Liver (tissue), 9 donors: Measurements from ENCODE around the gene PPP2CA. TPM values are rescaled to one million over a fixed set of nuclear protein-coding genes. Genes with fewer than 3 reads are reported as not detected.

Experiments
- DNase-seq: peaks from one replicate; pipeline ENCODE4 v3.0.0-alpha.2; 2017; ENCODE audit warnings: low spot score
- H3K27ac ChIP-seq, 2 donors: one replicate each; pipeline ENCODE4 v1.7.0; 2013; ENCODE audit warnings: inconsistent platforms in 2 of 2, low read length in 2 of 2, control low read depth in 1 of 2, low read depth in 1 of 2, mild to moderate bottlenecking in 1 of 2
- H3K27me3 ChIP-seq, 4 donors: one replicate each; pipeline versions ENCODE4 v1.6.1 to v1.7.0; 2013; ENCODE audit warnings: low read length in 3 of 4, inconsistent platforms in 1 of 4, mild to moderate bottlenecking in 1 of 4, moderate library complexity in 1 of 4; ENCODE audit not compliant: control insufficient read depth in 4 of 4, insufficient read depth in 4 of 4
- H3K36me3 ChIP-seq, 4 donors: one replicate each; pipeline versions ENCODE4 v1.6.1 to v1.7.0; 2013; ENCODE audit warnings: low read length in 3 of 4, mild to moderate bottlenecking in 3 of 4, low read depth in 1 of 4, moderate library complexity in 1 of 4; ENCODE audit not compliant: control insufficient read depth in 4 of 4, insufficient read depth in 3 of 4
- H3K4me1 ChIP-seq, 4 donors: one replicate each; pipeline versions ENCODE4 v1.6.1 to v1.7.0; 2013; ENCODE audit warnings: low read length in 3 of 4, mild to moderate bottlenecking in 3 of 4, moderate library complexity in 1 of 4; ENCODE audit not compliant: control insufficient read depth in 4 of 4, insufficient read depth in 4 of 4
- H3K4me3 ChIP-seq, 3 donors: one replicate each; pipeline versions ENCODE4 v1.6.1 to v1.7.0; 2013; ENCODE audit warnings: low read length in 3 of 3, control low read depth in 1 of 3, low read depth in 1 of 3, mild to moderate bottlenecking in 1 of 3
- H3K9ac ChIP-seq, 2 donors: one replicate each; pipeline ENCODE4 v1.7.0; 2013; ENCODE audit warnings: low read length in 2 of 2, mild to moderate bottlenecking in 2 of 2, moderate library complexity in 2 of 2, control low read depth in 1 of 2, low read depth in 1 of 2
- H3K9me3 ChIP-seq, 4 donors: one replicate each; pipeline versions ENCODE4 v1.6.1 to v1.7.0; 2013; ENCODE audit warnings: low read length in 3 of 4; ENCODE audit not compliant: control insufficient read depth in 4 of 4
- ATF3 ChIP-seq: IDR thresholded peaks from 2 replicates; pipeline ENCODE4 v1.6.1; 2016; ENCODE audit warnings: antibody characterized with exemption
- CTCF ChIP-seq: fragments of 150-350 bp; IDR thresholded peaks from 2 replicates; pipeline ENCODE4 v1.5.1; 2017; ENCODE audit warnings: improper control_type of control experiment, low read depth, low read length; ENCODE audit not compliant: missing input control
- EGR1 ChIP-seq, 2 donors: IDR thresholded peaks; 2 replicates each; pipeline ENCODE4 v1.6.1; 2016 to 2018; ENCODE audit warnings: antibody characterized with exemption in 2 of 2, low read depth in 2 of 2
- FOXA1 ChIP-seq: IDR thresholded peaks from 2 replicates; pipeline ENCODE4 v1.6.1; 2016; ENCODE audit warnings: antibody characterized with exemption
- GABPA ChIP-seq, 2 donors: IDR thresholded peaks in 1 of 2; conservative IDR thresholded peaks in 1 of 2; 2 replicates each; pipeline ENCODE4 v1.6.1; 2016; ENCODE audit warnings: antibody characterized with exemption in 2 of 2, mild to moderate bottlenecking in 1 of 2, moderate library complexity in 1 of 2
- HNF4A ChIP-seq, 2 donors: conservative IDR thresholded peaks; 2 replicates each; pipeline ENCODE4 v1.6.1; 2016; ENCODE audit warnings: antibody characterized with exemption in 2 of 2, mild to moderate bottlenecking in 2 of 2
- HNF4G ChIP-seq: IDR thresholded peaks from 2 replicates; pipeline ENCODE4 v1.6.1; 2016; ENCODE audit warnings: antibody characterized with exemption
- JUND ChIP-seq, 2 donors: IDR thresholded peaks; 2 replicates each; pipeline ENCODE4 v1.6.1; 2016; ENCODE audit warnings: antibody characterized with exemption in 2 of 2
- MAX ChIP-seq: IDR thresholded peaks from 2 replicates; pipeline ENCODE4 v1.6.1; 2016; ENCODE audit warnings: antibody characterized with exemption
- NR2F2 ChIP-seq: IDR thresholded peaks from 2 replicates; pipeline ENCODE4 v1.6.1; 2016; ENCODE audit warnings: antibody characterized with exemption
- RAD21 ChIP-seq, 2 donors: IDR thresholded peaks; 2 replicates each; pipeline ENCODE4 v1.6.1; 2016; ENCODE audit warnings: antibody characterized with exemption in 2 of 2, mild to moderate bottlenecking in 2 of 2
- REST ChIP-seq: IDR thresholded peaks from 2 replicates; pipeline ENCODE4 v1.6.1; 2016; ENCODE audit warnings: antibody characterized with exemption, mild to moderate bottlenecking
- RXRA ChIP-seq, 2 donors: IDR thresholded peaks; 2 replicates each; pipeline ENCODE4 v1.6.1; 2017 to 2018; ENCODE audit warnings: antibody characterized with exemption in 2 of 2, mild to moderate bottlenecking in 1 of 2
- SP1 ChIP-seq: IDR thresholded peaks from 2 replicates; pipeline ENCODE4 v1.6.1; 2018; ENCODE audit warnings: antibody characterized with exemption, mild to moderate bottlenecking
- TAF1 ChIP-seq: conservative IDR thresholded peaks from 2 replicates; pipeline ENCODE4 v1.6.1; 2016; ENCODE audit warnings: antibody characterized with exemption, mild to moderate bottlenecking
- YY1 ChIP-seq: IDR thresholded peaks from 2 replicates; pipeline ENCODE4 v1.6.1; 2016; ENCODE audit warnings: antibody characterized with exemption, mild to moderate bottlenecking
- ZBTB33 ChIP-seq: IDR thresholded peaks from 2 replicates; pipeline ENCODE4 v1.6.1; 2016; ENCODE audit warnings: antibody characterized with exemption
- WGBS: extraction: QIAGEN DNeasy Blood & Tissue Kit; methylation state at CpG from one replicate; pipeline ENCODE4 v1.1.7; 2013; 5-methylcytosine and 5-hydroxymethylcytosine counted together
- polyA plus RNA-seq, 2 donors: library from polyadenylated mRNA; stranded (reverse) in 1 of 2; unstranded in 1 of 2; fragments of 200-250 nt in 1 of 2; fragments of >200 nt in 1 of 2; fragmentation: Nextera tagmentation in 1 of 2; extraction: Ambion mirVana in 1 of 2; gene quantifications; one replicate each; pipeline versions ENCODE4 v1.2.1 to v1.2.3, GENCODE V29; 2013 to 2015
- total RNA-seq, 2 donors: library from RNA; depleted of rRNA; stranded (reverse); fragments of >200 nt; gene quantifications; one replicate each; pipeline ENCODE4 v1.2.3, GENCODE V29; 2014
- donor health status: healthy.
- donor health status: healthy.
- donor health status: healthy.
- donor health status: healthy.
- donor health status: healthy.

PPP2CA gene
- total and polyA plus RNA-seq, 4 donors: 43.3 to 71.6 (median 55.1) TPM

GRCh38 chr5:134258896-134259295 lies 33.0 kb upstream of the PPP2CA start:
- TF ChIP-seq HNF4G: no peak
- no peak for TF ChIP-seq HNF4A (conservative IDR thresholded peaks at IDR 0.05)
- TF ChIP-seq TAF1: no peak
- TF ChIP-seq YY1: no peak
- TF ChIP-seq REST: no peak
- TF ChIP-seq MAX: no peak
- TF ChIP-seq CTCF: no peak
- TF ChIP-seq JUND (IDR thresholded peaks at IDR 0.05): no peak
- TF ChIP-seq SP1: no peak
- TF ChIP-seq GABPA (IDR thresholded peaks at IDR 0.05 in 1 of 2, conservative IDR thresholded peaks at IDR 0.05 in 1 of 2): no peak
- TF ChIP-seq EGR1 (IDR thresholded peaks at IDR 0.05; ENCODE audit: low read depth in 2 of 2): no peak
- no peak overlapping the region for H3K27ac ChIP-seq
- H3K4me1 ChIP-seq: no peaks in the 10 kb centered on the region
- no peak overlapping the region for H3K4me3 ChIP-seq
- H3K9me3 ChIP-seq: peaks cover 0 to 2% (median 0%) of the 10 kb centered on the region in 4 donors
- H3K36me3 ChIP-seq: no peaks in the 10 kb centered on the region
- H3K9ac ChIP-seq: no peak overlapping the region
- DNase-seq: no peak
- no peaks in the 10 kb centered on the region for H3K27me3 ChIP-seq
- 82% methylated on average over 3 of the region's 3 CpGs for WGBS

- Histone ChIP-seq H3K4me1 (no peaks in the 10 kb centered on the region), H3K9me3 (no peaks in the 10 kb centered on the region), H3K27ac (no peak overlapping the region), H3K36me3 (no peaks in the 10 kb centered on the region), H3K9ac (no peak overlapping the region), H3K27me3 (no peaks in the 10 kb centered on the region), H3K4me3 (no peak overlapping the region)
- DNase-seq: no peak
- WGBS: 87% methylated on average over 3 of the region's 3 CpGs
- TF ChIP-seq RXRA (IDR thresholded peaks at IDR 0.05) (no peak), EGR1 (IDR thresholded peaks at IDR 0.05; ENCODE audit: low read depth in 2 of 2) (no peak), FOXA1 (no peak), MAX (no peak), HNF4G (no peak), YY1 (no peak), ATF3 (no peak), HNF4A (conservative IDR thresholded peaks at IDR 0.05) (no peak), ZBTB33 (no peak), TAF1 (no peak), NR2F2 (no peak), CTCF (no peak), GABPA (IDR thresholded peaks at IDR 0.05 in 1 of 2, conservative IDR thresholded peaks at IDR 0.05 in 1 of 2) (no peak), JUND (IDR thresholded peaks at IDR 0.05) (no peak), RAD21 (IDR thresholded peaks at IDR 0.05) (no peak), REST (no peak)
These were observed 31.3 kb upstream of the PPP2CA start for GRCh38 chr5:134257176-134257575.
